ENCODE measurements around the gene PSMA2.

The PSMA2 gene

GRCh38 chr7:42928754-42929153, 3.2 kb downstream of the PSMA2 start:
- no peak for DNase-seq (ENCODE audit: low spot score)
- no peak for TF ChIP-seq CTCF (IDR thresholded peaks at IDR 0.05; ENCODE audit: extremely low read depth, missing control alignments)

- DNase-seq (ENCODE audit: low spot score): no peak
These were observed 5.8 kb downstream of the PSMA2 start for GRCh38 chr7:42926204-42926603.

GRCh38 chr7:42925630-42926029, 6.3 kb downstream of the PSMA2 start:
- no peak for TF ChIP-seq CTCF (IDR thresholded peaks at IDR 0.05; ENCODE audit: extremely low read depth, missing control alignments)
- no peak for DNase-seq (ENCODE audit: low spot score)

More at GRCh38 chr7:42926204-42926603, 5.8 kb downstream of the PSMA2 start:
- TF ChIP-seq CTCF (IDR thresholded peaks at IDR 0.05; ENCODE audit: extremely low read depth, missing control alignments): no peak

GRCh38 chr7:42924223-42924838, 7.6 kb downstream of the PSMA2 start:
- DNase-seq (ENCODE audit: low spot score): no peak
- TF ChIP-seq CTCF (IDR thresholded peaks at IDR 0.05; ENCODE audit: extremely low read depth, missing control alignments): no peak

GRCh38 chr7:42922017-42922753, 9.8 kb downstream of the PSMA2 start:
- no peak for TF ChIP-seq CTCF (IDR thresholded peaks at IDR 0.05; ENCODE audit: extremely low read depth, missing control alignments)
- DNase-seq (ENCODE audit: low spot score): no peak

- no peak for TF ChIP-seq CTCF (IDR thresholded peaks at IDR 0.05; ENCODE audit: extremely low read depth, missing control alignments)
- DNase-seq (ENCODE audit: low spot score): no peak
These were observed 16.6 kb downstream of the PSMA2 start for GRCh38 chr7:42915356-42915755.

- no peak for TF ChIP-seq CTCF (IDR thresholded peaks at IDR 0.05; ENCODE audit: extremely low read depth, missing control alignments)
- no peak for DNase-seq (ENCODE audit: low spot score)
These were observed 17.4 kb downstream of the PSMA2 start for GRCh38 chr7:42914421-42915045.
